K562 (cell line): Measurements from ENCODE around the gene SCAP. TPM values are rescaled to one million over a fixed set of nuclear protein-coding genes. Genes with fewer than 3 reads are reported as not detected.
A peak's percentile ranks its signal among the peaks of the same experiment; 100 is the strongest.

Experiments used
- ATAC-seq: fragments of 200-7000 bp; cut with Tn5 transposase; 3 replicates; pipeline ENCODE4 v1.9.1; 2020; ENCODE audit warnings: moderate library complexity
- BruUV-seq: library from RNA; stranded (reverse); fragments of 400-500 nt; replicated peaks from 2 replicates; lab custom pipeline; 2021; lab: Mats Ljungman, UMichigan
- CTCF ChIA-PET: fragments of 300-600 bp; formaldehyde crosslinking; extraction: SDS; loops from one replicate; lab custom pipeline; 2021; ENCODE audit warnings: low intra/inter-chr PET ratio; lab: Yijun Ruan, JAX
- POLR2A ChIA-PET: fragments of 300-600, 350-650 bp; sonication (Branson Sonifier 250); formaldehyde crosslinking; extraction: SDS; loops from one replicate; lab custom pipeline; 2021; ENCODE audit warnings: antibody characterized with exemption, inconsistent platforms; lab: Yijun Ruan, JAX
- DNase-seq, 4 experiments: peaks; one replicate each; pipeline versions ENCODE4 v3.0.0 to v3.0.0-alpha.2; 2011 to 2018; ENCODE audit warnings: low spot score in 3 of 4, mixed read lengths in 3 of 4; ENCODE audit errors: extremely low read depth in 1 of 4
- FAIRE-seq: peaks from 2 replicates; lab custom pipeline; 2011; peaks lifted over from hg19 to GRCh38; lab: Jason Lieb, UNC
- H2AFZ ChIP-seq: 2 replicates; pipeline ENCODE4 v1.6.0; 2011; ENCODE audit warnings: low read depth, low read length, control low read depth, inconsistent platforms
- H3K27ac ChIP-seq: fragments of 200-600 bp; 3 replicates; pipeline ENCODE4 v1.8.0; 2011; ENCODE audit warnings: low read depth, mild to moderate bottlenecking, control low read depth, inconsistent platforms, low read length, moderate library complexity, mixed read lengths; ENCODE audit errors: extremely low read depth
- H3K27me3 ChIP-seq, 2 experiments: fragments of 300-600 bp in 1 of 2; 2 replicates in 1 of 2; 3 replicates in 1 of 2; pipeline versions ENCODE4 v1.6.0 to v1.8.0; 2011; ENCODE audit warnings: inconsistent platforms in 2 of 2, low read length in 2 of 2, mild to moderate bottlenecking in 1 of 2, mixed read lengths in 1 of 2, moderate library complexity in 1 of 2; ENCODE audit not compliant: control insufficient read depth in 2 of 2, insufficient read depth in 2 of 2
- H3K36me3 ChIP-seq: fragments of 300-600 bp; 3 replicates; pipeline ENCODE4 v1.8.0; 2011; ENCODE audit warnings: mild to moderate bottlenecking, low read length, inconsistent platforms; ENCODE audit not compliant: control insufficient read depth, insufficient read depth
- H3K4me1 ChIP-seq, 2 experiments: fragments of 200-600 bp in 1 of 2; replicated peaks in 1 of 2; 2 replicates in 1 of 2; 3 replicates in 1 of 2; pipeline versions ENCODE4 v1.5.1 to v1.8.0; 2011; ENCODE audit warnings: inconsistent platforms in 2 of 2, low read length in 2 of 2, mild to moderate bottlenecking in 1 of 2, mixed read lengths in 1 of 2, moderate library complexity in 1 of 2; ENCODE audit not compliant: control insufficient read depth in 2 of 2, insufficient read depth in 2 of 2
- H3K4me2 ChIP-seq: 2 replicates; pipeline ENCODE4 v1.6.1; 2011; ENCODE audit warnings: low read length, control low read depth, inconsistent platforms, mixed read lengths; ENCODE audit not compliant: insufficient read depth
- H3K4me3 ChIP-seq: fragments of 200-600 bp; sonication (generic), shearing (Covaris generic); 2 replicates; pipeline ENCODE4 v1.5.1; 2016; ENCODE audit warnings: control low read depth, inconsistent platforms
- H3K79me2 ChIP-seq: fragments of 200-600 bp; 3 replicates; pipeline ENCODE4 v1.8.0; 2011; ENCODE audit warnings: low read length, inconsistent platforms; ENCODE audit not compliant: control insufficient read depth, insufficient read depth
- H3K9ac ChIP-seq, 2 experiments: 2 replicates each; pipeline versions ENCODE4 v1.6.0 to v1.6.1; 2011; ENCODE audit warnings: low read depth in 2 of 2, low read length in 2 of 2, control low read depth in 1 of 2, inconsistent platforms in 1 of 2, mild to moderate bottlenecking in 1 of 2, mixed read lengths in 1 of 2; ENCODE audit not compliant: insufficient read depth in 1 of 2
- H3K9me1 ChIP-seq: one replicate; pipeline ENCODE4 v1.6.0; 2011; ENCODE audit warnings: inconsistent platforms, mild to moderate bottlenecking, low read length, moderate library complexity; ENCODE audit not compliant: control insufficient read depth, insufficient read depth
- H3K9me3 ChIP-seq: replicated peaks from 2 replicates; pipeline ENCODE4 v1.5.1; 2011; ENCODE audit warnings: low read depth, low read length, inconsistent platforms; ENCODE audit not compliant: control insufficient read depth, insufficient read depth
- H4K20me1 ChIP-seq: replicated peaks from 2 replicates; pipeline ENCODE4 v1.6.1; 2011; ENCODE audit warnings: low read length, inconsistent platforms, mixed read lengths; ENCODE audit not compliant: control insufficient read depth, insufficient read depth
- ARID1B ChIP-seq: fragments of 450-650 bp; IDR thresholded peaks from 2 replicates; pipeline ENCODE4 v1.6.1; 2016; ENCODE audit warnings: antibody characterized with exemption, mild to moderate bottlenecking, inconsistent platforms
- ARNT ChIP-seq, 2 experiments: fragments of 450-650 bp; IDR thresholded peaks; 2 replicates each; pipeline ENCODE4 v1.6.1; 2016; ENCODE audit warnings: mild to moderate bottlenecking in 1 of 2
- DPF2 ChIP-seq: fragments of 450-650 bp; IDR thresholded peaks from 2 replicates; pipeline ENCODE4 v1.6.1; 2016
- HLTF ChIP-seq: fragments of 450-650 bp; IDR thresholded peaks from 2 replicates; pipeline ENCODE4 v1.6.1; 2016
- KHSRP ChIP-seq: fragments of 450-650 bp; IDR thresholded peaks from 2 replicates; pipeline ENCODE4 v1.6.1; 2017
- L3MBTL2 ChIP-seq: fragments of 450-650 bp; IDR thresholded peaks from 2 replicates; pipeline ENCODE4 v1.6.1; 2016; ENCODE audit warnings: mild to moderate bottlenecking, moderate library complexity
- MAFG ChIP-seq: fragments of 450-650 bp; conservative IDR thresholded peaks from 2 replicates; pipeline ENCODE4 v1.6.1; 2016; ENCODE audit warnings: missing genetic modification characterization, missing compliant biosample characterization
- STAG1 ChIP-seq: sonication (generic); formaldehyde crosslinking; IDR thresholded peaks from 2 replicates; pipeline ENCODE4 v1.5.0; 2020; ENCODE audit warnings: missing genetic modification reagents, borderline replicate concordance
- ZNF175 ChIP-seq: fragments of 200-800 bp; sonication (Bioruptor generic); IDR thresholded peaks from 2 replicates; pipeline ENCODE4 v1.6.1; 2016; ENCODE audit warnings: low read depth, mild to moderate bottlenecking, missing genetic modification characterization, missing compliant biosample characterization
- ZNF224 ChIP-seq: sonication (generic); formaldehyde crosslinking; IDR thresholded peaks from 2 replicates; pipeline ENCODE4 v1.8.0; 2022; ENCODE audit warnings: mild to moderate bottlenecking, missing genetic modification reagents
- ZNF24 ChIP-seq: fragments of 450-650 bp; IDR thresholded peaks from 2 replicates; pipeline ENCODE4 v1.6.1; 2016
- ZNF316 ChIP-seq: fragments of 450-650 bp; IDR thresholded peaks from 2 replicates; pipeline ENCODE4 v1.6.1; 2016
- ZNF57 ChIP-seq: fragments of 450-650 bp; formaldehyde crosslinking; IDR thresholded peaks from 2 replicates; pipeline ENCODE4 v1.4.0; 2020; ENCODE audit warnings: mild to moderate bottlenecking, moderate library complexity
- ZNF75A ChIP-seq: fragments of 450-650 bp; formaldehyde crosslinking; IDR thresholded peaks from 2 replicates; pipeline ENCODE4 v1.4.0; 2020; ENCODE audit warnings: mild to moderate bottlenecking
- WGBS: fragments of 100-300 bp; shearing (Covaris generic); methylation state at CpG from one replicate; pipeline ENCODE4 v1.1.6; 2016; ENCODE audit warnings: low coverage, mixed read lengths; ENCODE audit not compliant: insufficient coverage; ENCODE audit errors: missing lambda C conversion rate; 5-methylcytosine and 5-hydroxymethylcytosine counted together
- in situ Hi-C: fragments of 300-500 bp; cut with MboI; formaldehyde crosslinking; loops from 4 replicates; pipeline ENCODE4 v1.15.0; 2018; ENCODE audit warnings: inconsistent platforms, mixed read lengths
- intact Hi-C: fragments of 100-400 bp; cut with micrococcal nuclease; formaldehyde crosslinking; loops from 2 replicates; pipeline ENCODE4 v1.14.2; 2022
- polyA plus RNA-seq, 8 experiments: library from polyadenylated mRNA; depleted of rRNA in 4 of 8; stranded (reverse) in 5 of 8; unstranded in 3 of 8; fragments of >200 nt; fragmentation: Nextera tagmentation in 2 of 8; fragmentation: Illumina TruSeq in 1 of 8; extraction: Ambion mirVana in 2 of 8; extraction: Trizol in 1 of 8; gene quantifications; 2 replicates each; pipeline versions ENCODE4 v1.2.1 to v1.2.3, GENCODE V29; 2011 to 2014; ENCODE audit warnings: inconsistent platforms in 1 of 8, missing spikeins in 1 of 8
- total RNA-seq, 7 experiments: library from RNA; depleted of rRNA in 6 of 7; stranded (reverse); fragments of >200 nt in 6 of 7; fragmentation: Illumina TruSeq in 2 of 7; extraction: Trizol in 2 of 7; gene quantifications; 2 replicates each; pipeline versions ENCODE4 v1.2.1 to v1.2.3, GENCODE V29; 2011 to 2021; ENCODE audit warnings: low replicate concordance in 1 of 7
- TF ChIP-seq, protein P1 (sequence below): sonication (generic); formaldehyde crosslinking; IDR thresholded peaks from 2 replicates; pipeline ENCODE4 v1.8.1; 2022; ENCODE audit warnings: missing genetic modification reagents
- TF ChIP-seq, protein P2 (sequence below), 2 experiments: IDR thresholded peaks in 1 of 2; conservative IDR thresholded peaks in 1 of 2; 2 replicates each; pipeline ENCODE4 v1.6.1; 2016; ENCODE audit warnings: low read depth in 2 of 2, mild to moderate bottlenecking in 1 of 2, missing compliant biosample characterization in 1 of 2, missing genetic modification characterization in 1 of 2, moderate library complexity in 1 of 2
- TF ChIP-seq, protein P3 (sequence below): fragments of 450-650 bp; IDR thresholded peaks from 2 replicates; pipeline ENCODE4 v1.6.1; 2016; ENCODE audit warnings: low read depth, mild to moderate bottlenecking, moderate library complexity

Gene SCAP
- total and polyA plus RNA-seq, 9 of the 15 experiments (the other 6 are each of a cell fraction or from before 2014, with no cell fraction given): 2.6 to 104 (median 37.8) TPM

DNA sequence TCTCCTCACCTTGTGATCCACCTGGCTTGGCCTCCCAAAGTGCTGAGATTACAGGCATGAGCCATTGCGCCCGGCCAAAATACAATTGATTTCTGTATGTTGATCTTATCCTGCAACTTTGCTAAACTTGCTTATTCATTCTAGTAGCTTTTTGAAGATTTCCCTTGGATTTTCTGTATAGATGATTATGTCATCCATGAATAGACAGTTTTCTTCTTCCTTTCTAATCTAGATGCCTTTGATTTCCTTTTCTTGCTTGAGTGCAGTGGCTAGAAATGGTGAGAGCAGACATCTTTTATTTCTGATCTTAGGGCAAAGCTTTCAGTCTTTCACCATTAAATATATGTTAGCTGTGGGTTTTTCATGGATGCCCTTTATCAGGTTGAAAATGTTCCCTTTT lies 42.2 kb upstream of the SCAP start (continued):
- no peak for TF ChIP-seq STAG1 (CRISPR knock-in tag)
- TF ChIP-seq MAFG (tag): peak; percentile 81
- no peak for TF ChIP-seq KHSRP
- peak; percentile 47 for TF ChIP-seq ARID1B
- TF ChIP-seq ZNF316: peak; percentile 89
- TF ChIP-seq ZNF175 (CRISPR knock-in tag): no peak
- TF ChIP-seq ZNF75A: no peak
- TF ChIP-seq DPF2: peak; percentile 56; the same call in 1 of the 2 replicates
- TF ChIP-seq, protein P1, sequence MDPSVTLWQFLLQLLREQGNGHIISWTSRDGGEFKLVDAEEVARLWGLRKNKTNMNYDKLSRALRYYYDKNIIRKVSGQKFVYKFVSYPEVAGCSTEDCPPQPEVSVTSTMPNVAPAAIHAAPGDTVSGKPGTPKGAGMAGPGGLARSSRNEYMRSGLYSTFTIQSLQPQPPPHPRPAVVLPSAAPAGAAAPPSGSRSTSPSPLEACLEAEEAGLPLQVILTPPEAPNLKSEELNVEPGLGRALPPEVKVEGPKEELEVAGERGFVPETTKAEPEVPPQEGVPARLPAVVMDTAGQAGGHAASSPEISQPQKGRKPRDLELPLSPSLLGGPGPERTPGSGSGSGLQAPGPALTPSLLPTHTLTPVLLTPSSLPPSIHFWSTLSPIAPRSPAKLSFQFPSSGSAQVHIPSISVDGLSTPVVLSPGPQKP (CRISPR knock-in tag): no peak

DNA sequence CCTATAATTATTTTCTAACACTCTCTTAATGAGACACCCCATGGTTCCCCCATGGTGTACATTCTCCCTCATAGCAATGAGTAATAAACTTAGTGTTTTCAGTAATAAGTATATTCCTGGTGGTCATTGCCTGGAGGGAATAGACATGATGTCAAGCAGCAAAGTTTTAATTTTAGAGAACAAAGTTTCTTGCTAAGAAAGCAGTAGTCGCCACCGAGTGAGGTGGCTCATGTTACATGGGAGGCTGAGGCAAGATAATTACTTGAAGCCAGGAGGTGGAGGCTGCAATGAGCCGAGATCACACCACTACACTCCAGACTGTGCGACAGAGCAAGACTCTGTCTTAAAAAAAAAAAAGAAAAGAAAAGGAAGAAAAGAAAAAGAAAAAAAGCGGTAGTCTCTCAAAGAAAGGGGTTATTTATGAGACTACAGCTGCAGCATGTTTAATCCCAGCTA lies 40.2 kb upstream of the SCAP start:
- Histone ChIP-seq H3K4me3 (no peak overlapping the region), H3K9me1 (peaks cover 3% of the 10 kb centered on the region), H3K9me3 (no peaks in the 10 kb centered on the region), H3K36me3 (peaks cover 12% of the 10 kb centered on the region; the same call in 2 of the 3 replicates), H3K27me3 (no peaks in the 10 kb centered on the region), H3K9ac (peak overlapping the region in 1 of 2 experiments; percentile 53; a peak in 2 of 4 replicates), H2AFZ (peak overlapping the region; percentile 88), H4K20me1 (no peaks in the 10 kb centered on the region), H3K4me1 (peaks cover 30 to 33% of the 10 kb centered on the region in 2 experiments), H3K27ac (peak overlapping the region; percentile 62), H3K79me2 (peaks cover 23% of the 10 kb centered on the region), H3K4me2 (peak overlapping the region; percentile 49)
- DNase-seq (peak in 1 of 4 experiments; percentile 79), FAIRE-seq (no peak), ATAC-seq (peak; percentile 19; the same call in 2 of the 3 replicates)
- intact Hi-C loops: no loop called here
- 3% methylated on average over 5 of the region's 5 CpGs for WGBS
- CTCF ChIA-PET: interaction anchor here (0.6 kb wide), 1 partner anchor 76 kb away, joined by 3 read pairs; no protein-coding TSS in a partner anchor
- POLR2A ChIA-PET: interaction anchor here (0.6 to 1.8 kb wide), 7 partner anchors 11 to 309 kb away, joined by 3 to 6 read pairs (median 3); partner anchors contain the start of gene SCAP
- no TSS peak for BruUV-seq
- in situ Hi-C loops: loop anchor here (5.0 kb wide), 1 partner anchor 271 kb away; no protein-coding TSS in a partner anchor
- TF ChIP-seq, protein P2, sequence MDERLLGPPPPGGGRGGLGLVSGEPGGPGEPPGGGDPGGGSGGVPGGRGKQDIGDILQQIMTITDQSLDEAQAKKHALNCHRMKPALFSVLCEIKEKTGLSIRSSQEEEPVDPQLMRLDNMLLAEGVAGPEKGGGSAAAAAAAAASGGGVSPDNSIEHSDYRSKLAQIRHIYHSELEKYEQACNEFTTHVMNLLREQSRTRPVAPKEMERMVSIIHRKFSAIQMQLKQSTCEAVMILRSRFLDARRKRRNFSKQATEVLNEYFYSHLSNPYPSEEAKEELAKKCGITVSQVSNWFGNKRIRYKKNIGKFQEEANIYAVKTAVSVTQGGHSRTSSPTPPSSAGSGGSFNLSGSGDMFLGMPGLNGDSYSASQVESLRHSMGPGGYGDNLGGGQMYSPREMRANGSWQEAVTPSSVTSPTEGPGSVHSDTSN (CRISPR knock-in tag; IDR thresholded peaks at IDR 0.05; ENCODE audit: low read depth): no peak
- TF ChIP-seq, protein P2 (tag; conservative IDR thresholded peaks at IDR 0.05; ENCODE audit: low read depth): 0 out of 2 replicates have a peak, but pooled peaks have one; percentile 28
- TF ChIP-seq, protein P3, sequence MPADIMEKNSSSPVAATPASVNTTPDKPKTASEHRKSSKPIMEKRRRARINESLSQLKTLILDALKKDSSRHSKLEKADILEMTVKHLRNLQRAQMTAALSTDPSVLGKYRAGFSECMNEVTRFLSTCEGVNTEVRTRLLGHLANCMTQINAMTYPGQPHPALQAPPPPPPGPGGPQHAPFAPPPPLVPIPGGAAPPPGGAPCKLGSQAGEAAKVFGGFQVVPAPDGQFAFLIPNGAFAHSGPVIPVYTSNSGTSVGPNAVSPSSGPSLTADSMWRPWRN: 0 out of 2 replicates have a peak, but pooled peaks have one; percentile 9
- 0 out of 2 replicates have a peak, but pooled peaks have one; percentile 46 for TF ChIP-seq HLTF
- no peak for TF ChIP-seq ZNF57 (CRISPR knock-in tag)
- TF ChIP-seq ZNF24: no peak
- peak; percentile 83 for TF ChIP-seq L3MBTL2
- 0 out of 2 replicates have a peak, but pooled peaks have one; percentile 22 for TF ChIP-seq ZNF224 (CRISPR knock-in tag)
- TF ChIP-seq ARID1B: peak; percentile 6; the same call in 1 of the 2 replicates
- peak in 1 of 2 experiments; percentile 72; a peak in 1 of 4 replicates for TF ChIP-seq ARNT (IDR thresholded peaks at IDR 0.05)
